Measurements from ENCODE around the gene TOR1A.

DNA sequence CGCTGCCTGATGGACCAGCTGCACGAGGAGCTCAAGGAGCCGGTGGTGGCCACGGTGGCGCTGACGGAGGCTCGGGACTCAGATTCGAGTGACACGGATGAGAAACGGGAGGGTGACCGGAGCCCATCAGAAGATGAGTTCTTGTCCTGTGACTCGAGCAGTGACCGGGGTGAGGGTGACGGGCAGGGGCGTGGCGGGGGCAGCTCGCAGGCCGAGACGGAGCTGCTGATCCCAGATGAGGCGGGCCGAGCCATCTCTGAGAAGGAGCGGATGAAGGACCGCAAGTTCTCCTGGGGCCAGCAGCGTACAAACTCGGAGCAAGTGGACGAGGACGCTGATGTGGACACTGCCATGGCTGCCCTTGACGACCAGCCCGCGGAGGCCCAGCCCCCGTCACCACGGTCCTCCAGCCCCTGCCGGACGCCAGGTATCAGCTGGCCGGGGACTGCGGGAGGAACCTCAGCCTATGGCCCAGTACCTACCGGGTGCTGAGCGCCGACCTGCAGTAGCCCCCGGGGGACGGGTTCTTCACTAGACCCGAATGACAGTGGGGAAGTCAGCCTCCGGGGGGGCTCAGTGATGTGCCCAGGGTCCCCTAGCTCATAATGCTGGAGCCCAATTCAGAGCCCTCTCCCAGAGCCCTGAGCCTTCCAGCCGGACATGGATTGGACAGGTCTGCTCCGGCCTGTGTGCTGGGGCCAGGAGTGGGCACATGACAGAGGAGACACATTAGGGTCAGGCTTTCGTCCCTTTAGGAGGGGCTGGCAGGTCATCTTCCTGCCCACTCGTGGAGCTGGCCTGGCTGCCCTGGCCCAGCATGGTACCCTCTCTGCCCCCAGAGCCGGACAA lies 44.3 kb upstream of the TOR1A start:
- TF ChIP-seq CTCF (optimal IDR thresholded peaks at IDR 0.05 in 1 of 3, IDR thresholded peaks at IDR 0.05 in 1 of 3, conservative IDR thresholded peaks at IDR 0.05 in 1 of 3; ENCODE audit: extremely low read depth in 1 of 3, insufficient read depth in 2 of 3, low read length in 3 of 3) (no peak), EZH2 (IDR thresholded peaks at IDR 0.05; ENCODE audit: low read length) (no peak)

All from keratinocyte (primary cell).